GM19324 (cell line): ENCODE results near the gene ZNF445.
"Not testable (repeated sequence)": the region's sequence is repeated elsewhere in the genome, so short reads cannot be mapped to it uniquely, and the experiment has no call there.

Source experiments
- ATAC-seq: cut with Tn5 transposase; IDR thresholded peaks from one replicate; pipeline ENCODE4 v1.9.1; 2021; ENCODE audit warnings: mild to moderate bottlenecking, moderate library complexity; ENCODE audit not compliant: unreplicated experiment, low FRiP score

The ZNF445 gene

DNA sequence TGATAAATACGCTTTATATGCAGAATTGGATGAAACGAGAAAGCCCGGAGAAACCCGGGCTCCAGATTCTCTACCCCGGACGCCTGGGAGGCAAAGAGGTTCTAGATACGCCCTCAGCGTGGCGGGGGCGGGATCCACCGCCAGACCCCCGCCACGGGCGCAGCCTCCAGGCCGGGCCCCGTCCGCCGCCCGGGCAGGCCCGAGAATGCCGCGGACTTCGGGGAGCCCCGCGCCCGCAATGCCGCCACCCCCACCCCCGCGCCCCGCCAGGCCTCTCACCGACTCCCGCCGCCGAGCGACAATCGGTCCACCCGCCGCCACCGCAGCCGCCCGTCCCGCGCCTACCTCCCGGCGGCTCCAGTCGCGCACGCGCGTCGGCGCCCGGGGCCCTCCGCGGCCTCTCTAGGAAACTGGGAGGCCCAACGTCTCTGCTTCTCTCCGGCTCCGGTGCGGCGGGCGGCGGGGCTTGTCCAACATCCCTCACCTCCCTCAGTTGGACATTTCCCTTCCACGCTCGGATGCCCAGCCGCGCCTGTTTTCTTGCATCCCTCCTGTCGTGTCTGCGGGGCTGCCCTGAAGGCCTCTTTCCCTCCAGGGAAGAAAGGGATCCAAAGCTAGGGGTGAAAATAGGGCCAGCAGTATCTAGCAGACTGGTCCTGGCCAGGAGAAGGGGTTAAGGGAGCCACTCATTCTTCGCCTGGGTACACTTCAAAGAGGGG is at the start of gene ZNF445:
Gene ZNF445, minus strand, starts transcription at position 359 of the 719 bp plus-strand sequence. CDS start 22,121 bp downstream, outside the sequence.
- peak; percentile 87 for ATAC-seq

DNA sequence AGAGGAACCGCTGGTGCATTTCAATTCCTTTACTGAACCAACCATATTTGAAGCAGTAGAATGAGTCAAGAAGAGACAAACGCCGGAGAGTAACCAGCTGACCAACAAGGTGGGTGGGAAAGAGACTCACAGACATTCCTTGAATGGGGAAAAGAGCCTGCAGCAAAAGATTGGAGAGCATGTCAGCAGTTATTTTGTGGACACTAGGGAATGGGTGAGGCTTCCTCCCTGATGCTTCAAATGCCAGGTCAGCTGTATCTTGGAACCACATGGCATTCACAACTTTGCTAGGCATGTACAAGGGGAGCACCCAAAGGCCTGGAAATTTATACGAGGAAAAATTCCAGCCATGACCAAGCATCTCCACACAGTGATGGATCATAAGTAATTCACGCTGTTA is 47.6 kb upstream of the ZNF445 start:
- ATAC-seq = no peak

DNA sequence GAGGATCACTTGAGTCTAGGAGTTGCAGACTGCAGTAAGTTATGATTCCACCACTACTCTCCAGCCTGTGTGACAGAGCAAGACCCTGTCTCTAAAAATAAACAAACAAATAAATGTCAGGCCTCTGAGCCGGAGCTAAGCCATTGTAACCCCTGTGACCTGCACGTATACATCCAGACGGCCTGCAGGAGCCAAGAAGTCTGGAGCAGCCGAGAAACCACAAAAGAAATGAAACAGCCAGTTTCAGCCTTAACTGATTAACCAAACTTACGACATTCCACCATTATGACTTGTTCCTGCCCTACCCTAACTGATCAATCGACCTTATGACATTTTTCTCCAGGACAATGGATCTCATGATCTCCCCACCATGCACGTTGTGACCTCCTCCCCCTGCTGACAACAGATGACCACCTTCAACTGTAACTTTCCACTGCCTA is 45.0 kb upstream of the ZNF445 start:
- ATAC-seq = no peak

DNA sequence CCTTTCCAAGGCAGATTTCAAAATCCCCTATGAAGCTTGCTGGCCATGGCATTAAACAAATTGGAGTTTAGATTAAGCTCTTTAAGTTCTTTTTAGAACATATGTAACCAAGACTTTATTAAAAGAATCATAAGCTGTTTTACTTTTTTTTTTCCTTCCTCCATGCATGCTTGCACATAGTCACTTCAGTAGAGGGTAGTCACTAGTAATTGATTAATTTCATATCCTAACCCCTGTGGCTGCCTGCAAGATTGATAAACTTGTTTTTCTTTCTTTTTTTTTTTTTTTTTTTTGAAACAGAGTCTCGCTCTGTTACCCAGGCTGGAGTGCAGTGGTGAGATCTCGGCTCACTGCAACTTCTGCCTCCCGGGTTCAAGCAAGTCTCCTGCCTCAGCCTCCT is 44.3 kb upstream of the ZNF445 start:
- ATAC-seq = no peak

DNA sequence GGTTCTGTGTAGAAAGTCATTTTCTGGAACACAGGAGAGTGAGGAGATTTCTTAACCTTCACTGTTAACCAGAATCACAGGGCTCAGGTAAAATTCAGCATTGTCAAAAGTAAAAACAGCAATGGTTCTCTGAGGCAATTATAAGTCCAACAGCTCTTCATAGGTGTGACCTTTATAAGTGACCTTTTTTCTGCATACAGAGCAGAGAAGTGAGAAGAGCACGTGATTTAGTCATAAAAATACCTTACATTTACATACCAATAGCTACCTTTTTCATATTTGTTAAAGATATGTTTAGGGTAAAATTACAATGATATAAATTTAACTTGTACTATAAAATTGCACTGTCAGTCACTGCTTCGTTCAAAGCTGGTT is 41.3 kb upstream of the ZNF445 start:
- ATAC-seq = no peak

DNA sequence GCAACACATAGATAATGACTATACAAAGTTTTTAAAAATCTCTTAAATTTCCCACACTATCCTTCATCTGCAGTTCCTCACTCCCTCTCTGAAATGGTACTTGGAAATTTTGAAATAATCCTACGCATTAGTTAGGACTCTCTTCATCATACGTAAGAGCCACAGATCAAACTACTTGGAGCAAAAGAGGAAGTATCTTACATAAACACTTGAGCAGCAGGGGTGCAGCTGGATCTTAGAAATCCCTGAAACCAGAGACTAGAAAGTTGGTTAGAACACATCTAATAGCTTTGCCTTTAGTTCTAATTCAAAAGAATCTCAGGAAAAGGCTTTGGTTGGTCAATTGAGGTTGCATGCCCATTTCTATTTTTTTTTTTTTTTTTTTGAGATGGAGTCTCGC is 38.8 kb upstream of the ZNF445 start:
- ATAC-seq = no peak

DNA sequence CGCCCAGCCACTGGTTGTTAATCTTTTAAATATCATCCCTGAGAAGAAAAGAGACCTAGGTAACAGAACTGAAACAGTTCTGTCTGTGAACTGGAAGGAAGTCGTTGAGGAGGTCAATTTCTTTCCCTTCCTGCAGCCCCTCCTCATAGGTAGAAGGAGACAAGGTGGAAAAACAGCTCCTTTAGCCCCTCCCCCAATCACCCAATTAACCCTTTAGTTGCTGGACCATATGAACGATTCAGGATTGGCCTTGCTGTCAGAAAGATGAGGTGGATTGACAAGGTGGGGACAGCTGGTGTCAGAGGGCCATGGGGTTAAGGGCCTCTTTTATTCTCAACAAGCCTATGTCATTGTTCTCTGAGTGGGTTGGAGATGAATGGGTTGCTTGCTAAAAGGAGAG is 36.0 kb upstream of the ZNF445 start:
- ATAC-seq = no peak

DNA sequence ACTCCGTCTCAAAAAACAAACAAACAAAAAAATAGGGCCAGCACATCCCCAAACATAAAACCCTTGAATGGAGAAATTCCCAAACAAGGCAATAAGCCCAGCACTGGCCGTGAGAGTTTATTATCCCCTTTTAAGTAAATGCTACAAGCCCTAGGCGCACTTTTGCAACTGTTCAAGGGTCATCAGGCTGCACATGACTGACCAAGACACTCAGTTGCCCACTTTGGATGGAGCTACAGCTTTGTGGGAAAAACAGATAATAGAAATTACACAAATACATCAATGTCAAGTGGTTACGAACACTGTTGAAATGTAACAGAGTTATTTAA is 33.7 kb upstream of the ZNF445 start:
- no peak for ATAC-seq

DNA sequence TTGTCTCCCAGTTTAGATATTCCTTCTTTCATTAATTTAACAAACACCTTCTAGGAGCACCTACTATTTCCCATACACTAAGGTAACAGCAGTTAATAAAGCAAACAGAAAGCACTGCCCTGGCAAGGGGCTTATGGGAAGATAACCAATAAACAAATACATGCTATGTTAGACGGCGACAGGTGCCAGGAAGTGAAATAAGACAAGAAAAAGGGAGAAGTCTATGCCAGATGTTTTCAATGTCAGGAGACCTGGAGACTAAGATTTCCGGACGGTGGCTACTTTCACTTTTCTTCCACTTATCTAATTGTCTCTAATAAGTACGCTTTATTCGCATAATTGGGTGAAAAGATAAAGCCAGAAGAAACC is 32.5 kb upstream of the ZNF445 start:
- peak; percentile 45 for ATAC-seq

DNA sequence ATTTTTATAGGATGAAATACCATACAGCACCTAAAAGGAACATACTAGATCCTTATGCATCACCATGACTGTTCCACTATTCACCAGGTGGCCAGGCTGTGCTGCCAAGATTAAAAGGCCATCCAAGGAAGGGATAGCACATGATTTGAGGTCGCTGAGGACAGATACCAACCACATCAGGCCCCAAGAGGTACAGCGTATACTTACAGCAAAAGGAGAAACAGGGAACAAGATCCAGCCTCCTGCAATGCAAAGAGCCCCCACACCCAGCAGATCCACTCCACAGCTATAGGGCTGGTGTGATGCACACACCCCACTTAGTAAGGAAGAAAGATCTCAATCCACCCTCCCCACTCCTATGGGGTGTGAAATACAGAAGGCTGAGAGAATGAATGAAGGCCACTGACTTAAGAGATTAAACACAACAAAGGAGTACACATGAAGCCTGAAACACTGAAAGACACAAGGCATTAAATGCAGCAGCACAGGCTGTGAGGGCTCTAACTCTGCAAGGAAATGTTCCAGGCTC is 32.0 kb upstream of the ZNF445 start:
- ATAC-seq = peak; percentile 6

DNA sequence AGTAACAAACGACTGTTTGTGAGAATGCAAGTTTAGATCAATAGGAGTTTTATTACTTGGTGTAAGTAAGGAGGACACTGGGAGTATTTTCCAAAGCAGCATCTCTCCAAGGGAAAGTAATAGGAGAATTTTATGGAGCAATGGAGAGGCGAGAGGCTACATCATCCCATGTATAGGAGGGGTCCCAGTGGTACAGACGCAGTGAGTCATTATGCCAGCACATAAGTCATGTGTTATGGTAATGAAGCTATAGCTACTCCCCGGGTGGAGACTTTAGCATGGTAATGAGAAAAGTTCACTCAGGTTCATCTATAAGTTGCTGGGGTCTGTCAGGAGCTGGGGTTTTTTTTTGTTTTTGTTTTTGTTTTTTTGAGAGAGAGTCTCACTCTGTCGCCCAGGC is 29.5 kb upstream of the ZNF445 start:
- no peak for ATAC-seq

DNA sequence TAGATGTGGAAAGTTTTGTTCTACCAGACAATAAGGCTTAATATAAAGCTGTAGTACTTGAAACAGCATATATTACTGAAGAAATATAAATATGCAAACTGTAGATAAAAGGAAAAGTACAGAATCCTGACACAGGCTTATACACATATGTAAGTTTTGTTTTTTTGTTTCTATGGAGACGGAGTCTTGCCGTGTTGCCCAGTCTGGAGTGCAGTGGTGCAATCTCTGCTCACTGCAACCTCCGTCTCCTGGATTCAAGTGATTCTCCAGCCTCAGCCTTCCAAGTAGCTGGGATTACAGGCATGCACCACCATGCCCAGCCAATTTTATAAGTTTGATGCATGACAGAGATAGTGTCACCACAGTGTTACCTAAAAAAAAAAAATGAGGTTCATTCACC is 29.1 kb upstream of the ZNF445 start:
- ATAC-seq = no peak

DNA sequence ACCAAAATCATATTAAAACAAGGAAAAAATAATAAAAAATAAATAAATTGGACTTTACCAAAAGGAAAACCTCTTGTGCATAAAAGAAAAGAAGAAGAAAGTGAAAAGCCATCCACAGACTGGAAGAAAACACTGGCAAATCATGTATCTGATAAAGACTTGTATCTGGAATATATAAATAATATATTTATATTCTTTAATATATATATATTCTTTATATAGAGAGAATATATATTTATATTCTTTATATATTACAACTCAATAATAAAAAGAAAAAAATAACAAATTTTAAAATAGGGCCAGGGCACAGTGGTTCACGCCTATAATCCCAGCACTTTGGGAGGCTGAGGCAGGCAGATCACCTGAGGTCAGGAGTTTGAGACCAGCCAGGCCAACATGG is 27.1 kb upstream of the ZNF445 start:
- no peak for ATAC-seq

DNA sequence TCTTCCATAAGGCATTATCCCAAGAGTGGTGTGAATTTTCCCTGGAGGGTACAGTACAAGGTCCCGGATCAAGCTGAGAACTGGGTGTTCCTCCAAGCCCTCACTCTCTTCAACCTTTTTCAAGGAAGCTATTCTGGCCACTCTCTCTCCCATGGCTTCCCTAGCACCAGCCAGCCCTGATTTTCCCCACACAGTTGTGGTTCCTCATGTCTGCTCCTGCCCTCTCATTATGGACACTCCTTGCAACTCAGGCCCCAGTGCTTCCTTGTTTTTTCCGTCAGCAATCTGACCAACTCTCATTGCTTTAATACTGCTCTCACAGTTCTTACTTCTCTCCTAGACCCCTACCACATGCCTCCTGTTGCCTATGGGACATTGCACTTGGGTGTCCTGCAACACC is 25.7 kb upstream of the ZNF445 start:
- not testable (repeated sequence) for ATAC-seq

DNA sequence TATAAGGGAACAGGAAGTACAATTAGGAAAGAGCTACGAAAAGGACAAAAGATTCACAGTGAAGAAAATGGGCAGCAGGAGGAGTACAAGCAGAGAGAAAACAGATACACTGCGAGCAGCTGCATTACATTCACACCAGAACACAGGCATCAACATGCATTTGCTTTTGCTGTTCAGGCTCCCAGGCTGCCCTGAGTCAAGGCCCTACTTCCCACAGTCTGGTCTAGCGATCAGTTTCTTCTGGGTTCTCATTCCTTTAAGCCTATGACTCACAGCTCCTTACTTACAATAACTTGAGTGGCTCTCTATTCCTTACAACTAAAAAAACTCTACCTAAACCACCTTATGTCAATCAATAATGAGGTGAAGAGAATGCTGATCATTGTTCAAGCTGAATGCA is 24.5 kb upstream of the ZNF445 start:
- ATAC-seq = no peak

DNA sequence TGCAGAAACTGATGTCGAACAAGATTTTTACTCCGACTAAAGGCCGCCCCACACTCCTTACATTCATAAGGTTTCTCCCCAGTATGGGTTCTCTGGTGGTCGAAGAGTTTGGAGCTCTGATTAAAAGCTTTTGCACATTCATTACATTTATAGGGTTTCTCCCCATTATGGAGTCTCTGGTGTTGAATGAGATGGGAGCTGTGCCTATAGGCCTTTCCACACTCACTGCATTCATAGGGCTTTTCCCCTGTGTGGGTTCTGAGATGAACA is 22.4 kb upstream of the ZNF445 start:
- ATAC-seq = not testable (repeated sequence)

DNA sequence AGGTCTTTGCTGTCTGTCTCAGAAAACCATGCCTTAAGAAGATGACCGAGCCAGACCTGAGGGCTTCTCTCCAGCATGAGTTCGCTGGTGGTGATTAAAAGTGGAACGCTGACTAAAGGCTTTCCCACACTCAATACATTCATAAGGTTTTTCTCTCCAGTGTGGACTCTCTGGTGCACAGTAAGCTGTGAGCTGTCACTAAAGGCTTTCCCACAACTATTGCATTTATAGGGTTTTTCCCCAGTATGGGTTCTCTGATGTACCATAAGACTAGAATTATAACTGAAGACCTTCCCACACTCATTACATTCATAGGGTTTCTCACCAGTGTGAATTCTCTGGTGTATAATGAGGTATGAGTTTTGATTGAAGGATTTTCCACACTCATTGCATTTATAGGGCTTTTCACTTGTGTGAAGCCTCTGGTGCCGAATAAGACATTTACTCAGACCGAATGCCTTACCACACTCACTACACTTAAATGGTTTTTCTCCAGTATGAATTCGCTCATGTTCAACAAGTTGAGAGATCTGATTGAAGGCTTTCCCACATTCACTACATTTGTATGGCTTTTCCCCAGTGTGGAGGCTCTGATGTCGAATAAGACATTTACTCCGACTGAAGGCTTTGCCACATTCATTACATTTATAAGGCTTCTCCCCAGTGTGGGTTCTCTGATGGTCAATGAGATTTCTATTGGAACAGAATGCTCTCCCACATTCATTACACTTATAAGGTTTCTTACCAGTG is 21.9 kb upstream of the ZNF445 start:
- ATAC-seq = no peak

DNA sequence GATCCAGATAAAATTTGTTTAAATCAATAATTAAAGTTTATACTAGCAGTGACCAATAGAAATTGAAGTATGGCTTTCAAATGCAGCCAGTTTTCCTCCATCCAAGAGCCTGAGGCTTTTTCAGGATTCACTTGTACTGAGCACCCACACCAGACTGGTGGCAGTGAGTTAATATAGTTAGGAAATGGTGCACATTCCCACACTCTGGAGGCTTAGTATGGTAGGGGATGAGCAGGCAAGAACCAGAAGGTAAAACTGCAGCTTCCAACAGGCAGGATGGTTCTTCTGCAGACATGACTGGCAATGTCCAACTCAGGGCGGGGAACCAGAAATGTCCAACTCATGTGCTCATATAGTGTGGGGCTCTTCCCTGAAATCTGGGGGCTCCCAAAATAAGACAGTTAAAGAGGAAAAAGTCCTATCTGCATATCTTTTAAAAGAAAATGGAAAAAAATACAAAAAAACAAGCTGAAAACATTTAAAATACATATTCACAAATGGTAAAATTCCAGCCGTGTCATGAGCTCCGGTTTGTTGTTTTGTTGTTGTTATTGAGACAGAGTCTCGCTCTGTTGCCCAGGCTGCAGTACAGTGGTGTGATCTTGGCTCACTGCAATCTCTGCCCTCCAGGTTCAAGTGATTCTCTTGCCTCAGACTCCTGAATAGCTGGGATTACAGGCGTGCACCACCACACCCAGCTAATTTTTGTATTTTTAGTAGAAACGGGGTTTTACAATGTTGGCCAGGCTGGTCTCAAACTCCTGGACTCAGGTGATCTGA is 18.4 kb upstream of the ZNF445 start:
- no peak for ATAC-seq

DNA sequence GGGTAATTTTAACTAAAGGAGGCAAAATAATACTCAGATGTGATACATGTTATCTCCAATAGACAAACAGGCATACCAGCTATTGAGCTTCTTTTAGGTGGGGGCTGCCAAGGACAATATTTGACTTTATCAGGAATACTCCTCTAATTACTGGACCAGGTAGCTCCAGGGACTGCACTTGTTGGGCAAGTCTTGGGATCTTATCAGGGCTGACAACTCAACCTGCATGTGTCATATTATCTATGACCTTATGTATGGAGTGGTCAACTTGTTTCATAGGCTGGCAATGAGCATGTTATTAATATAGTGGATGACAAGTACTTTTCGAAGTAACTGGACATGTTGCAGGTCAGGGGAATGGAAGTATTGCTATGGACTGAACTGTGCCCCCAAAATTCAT is 15.0 kb upstream of the ZNF445 start:
- no peak for ATAC-seq

DNA sequence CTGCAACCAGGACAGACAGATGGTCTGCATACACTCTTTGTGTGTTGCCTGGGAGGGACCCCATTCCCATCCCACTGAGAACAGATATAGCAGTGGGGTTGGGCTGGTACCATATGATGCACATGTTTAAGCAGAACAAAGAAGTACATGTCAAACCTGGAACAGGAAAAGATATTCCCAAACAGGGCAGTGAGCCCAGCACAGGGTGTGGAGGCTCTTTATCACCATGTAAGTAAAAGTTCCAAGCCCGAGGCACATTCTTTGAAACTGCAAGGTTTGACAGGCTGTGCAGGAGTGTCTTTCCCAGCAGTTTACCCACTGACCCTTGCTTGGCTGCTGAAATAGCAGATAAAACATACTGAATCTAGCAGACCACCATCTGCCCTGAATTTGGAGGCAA is 5.3 kb upstream of the ZNF445 start:
- ATAC-seq = no peak

DNA sequence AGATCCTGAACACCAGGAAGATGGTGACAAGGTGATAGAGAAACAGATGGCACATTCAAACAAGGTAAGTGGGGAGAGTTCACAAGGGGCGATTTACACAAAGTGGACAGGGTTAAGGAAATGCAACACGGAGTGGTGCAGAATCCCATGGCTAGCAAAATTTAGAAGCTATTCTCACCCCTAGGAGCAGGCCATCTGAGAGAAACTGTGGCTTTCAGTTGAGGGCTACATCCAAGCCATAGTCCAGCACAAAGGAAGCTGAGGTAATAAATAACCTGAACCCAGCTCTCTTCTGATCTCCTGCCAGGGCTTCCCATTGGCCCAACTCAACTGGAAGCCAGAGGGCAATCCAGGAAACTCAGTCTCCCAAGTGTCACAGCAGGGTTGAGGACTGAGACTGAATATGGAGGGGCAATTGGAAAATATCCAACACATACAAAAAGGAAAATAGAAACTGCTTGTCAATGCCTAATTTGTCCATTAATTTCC is 1.2 kb upstream of the ZNF445 start:
- no peak for ATAC-seq
